Measurements from ENCODE around the gene MYOM3.
"Not testable (repeated sequence)": the region's sequence is repeated elsewhere in the genome, so short reads cannot be mapped to it uniquely, and the experiment has no call there.

MYOM3 gene

DNA sequence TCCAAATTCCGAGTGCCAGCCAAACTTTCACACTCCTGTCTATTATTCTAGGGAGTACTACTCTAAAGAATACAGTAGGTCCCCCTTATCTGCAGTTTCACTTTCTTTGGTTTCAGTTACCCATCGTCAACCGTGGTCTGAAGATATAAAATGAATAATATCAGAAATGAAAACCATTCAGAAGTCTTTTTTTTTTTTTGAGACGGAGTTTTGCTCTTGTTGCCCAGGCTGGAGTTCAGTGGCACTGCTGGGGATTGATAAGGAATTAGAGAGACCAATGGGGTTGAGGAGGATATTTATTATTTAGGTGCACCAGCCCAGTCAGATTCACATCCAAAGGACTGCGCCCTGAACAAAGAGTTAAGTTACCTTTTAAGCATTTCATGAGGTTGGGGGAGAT, 79.0 kb downstream of the MYOM3 start:
- DNase-seq (ENCODE audit: low read depth, low spot score): no peak

- DNase-seq (ENCODE audit: low read depth, low spot score): not testable (repeated sequence)
These were observed 80.9 kb downstream of the MYOM3 start for GRCh38 chr1:24030976-24031516.

DNA sequence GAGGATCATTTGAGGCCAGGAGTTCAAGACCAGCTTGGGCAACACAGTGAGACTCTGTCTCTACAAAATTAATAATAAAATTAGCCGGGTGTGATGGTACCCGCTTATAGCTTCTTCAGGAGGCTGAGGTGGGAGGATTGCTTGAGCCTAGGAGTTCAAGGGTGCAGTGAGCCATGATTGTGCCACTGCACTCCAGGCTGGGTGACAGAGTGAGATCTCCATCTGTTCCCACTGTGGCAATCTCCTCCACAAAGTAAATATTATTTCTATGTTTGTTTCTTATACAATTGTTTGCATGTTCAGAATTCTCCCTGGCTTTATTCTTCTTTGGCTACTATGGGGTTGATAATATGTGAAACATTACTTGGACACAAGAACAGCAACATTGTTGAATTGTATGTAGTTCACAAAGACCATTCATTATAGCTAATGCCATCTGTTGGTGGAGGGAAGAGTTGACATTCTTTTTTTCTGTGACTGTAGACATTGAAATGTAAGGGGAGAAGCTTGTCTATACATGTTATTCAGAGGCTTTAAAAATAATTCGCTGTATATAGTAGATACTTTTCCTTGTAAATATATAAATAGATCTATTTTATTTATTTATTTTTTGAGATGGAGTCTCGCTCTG, 84.0 kb downstream of the MYOM3 start:
- no peak for DNase-seq (ENCODE audit: low read depth, low spot score)

- DNase-seq (ENCODE audit: low read depth, low spot score): no peak
These were observed 89.2 kb downstream of the MYOM3 start for GRCh38 chr1:24022581-24023361.

- no peak for DNase-seq (ENCODE audit: low read depth, low spot score)
These were observed 90.3 kb downstream of the MYOM3 start for GRCh38 chr1:24021403-24022266.

- no peak for DNase-seq (ENCODE audit: low read depth, low spot score)
These were observed 91.5 kb downstream of the MYOM3 start for GRCh38 chr1:24020470-24020869.

- DNase-seq (ENCODE audit: low read depth, low spot score): no peak
These were observed 91.9 kb downstream of the MYOM3 start for GRCh38 chr1:24020025-24020424.

GRCh38 chr1:24018611-24019580, 93.0 kb downstream of the MYOM3 start:
- peak; percentile 28 for DNase-seq (ENCODE audit: low read depth, low spot score)

GRCh38 chr1:24015221-24016210, 96.4 kb downstream of the MYOM3 start:
- DNase-seq (ENCODE audit: low read depth, low spot score): no peak

GRCh38 chr1:24012878-24013277, 99.1 kb downstream of the MYOM3 start:
- not testable (repeated sequence) for DNase-seq (ENCODE audit: low read depth, low spot score)

DNA sequence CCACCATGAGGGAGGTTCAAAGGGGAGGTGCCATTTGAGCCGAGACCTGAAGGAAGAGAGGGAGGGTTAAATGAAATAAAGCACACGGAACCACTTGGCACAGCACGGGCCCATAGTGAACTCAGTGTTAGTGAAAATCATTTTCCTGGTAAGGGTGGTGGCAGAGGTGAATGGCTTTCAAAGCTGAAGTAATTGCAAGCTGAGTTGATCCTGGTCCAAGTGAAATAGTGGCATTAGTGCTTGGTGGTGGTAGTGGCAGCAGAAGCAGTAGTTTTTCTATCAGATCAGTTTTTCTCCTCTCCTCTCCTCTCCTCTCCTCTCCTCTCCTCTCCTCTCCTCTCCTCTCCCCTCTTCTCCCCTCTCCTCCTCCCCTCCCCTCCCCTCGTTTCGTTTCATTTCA, 101.3 kb downstream of the MYOM3 start:
- DNase-seq (ENCODE audit: low read depth, low spot score): no peak

- no peak for DNase-seq (ENCODE audit: low read depth, low spot score)
These were observed 102.5 kb downstream of the MYOM3 start for GRCh38 chr1:24009406-24009805.

GRCh38 chr1:24008574-24009184, 103.3 kb downstream of the MYOM3 start:
- DNase-seq (ENCODE audit: low read depth, low spot score): not testable (repeated sequence)

- DNase-seq (ENCODE audit: low read depth, low spot score): no peak
These were observed 104.9 kb downstream of the MYOM3 start for GRCh38 chr1:24007079-24007478.
